Measurements from ENCODE around the gene MTX3.

The MTX3 gene

DNA sequence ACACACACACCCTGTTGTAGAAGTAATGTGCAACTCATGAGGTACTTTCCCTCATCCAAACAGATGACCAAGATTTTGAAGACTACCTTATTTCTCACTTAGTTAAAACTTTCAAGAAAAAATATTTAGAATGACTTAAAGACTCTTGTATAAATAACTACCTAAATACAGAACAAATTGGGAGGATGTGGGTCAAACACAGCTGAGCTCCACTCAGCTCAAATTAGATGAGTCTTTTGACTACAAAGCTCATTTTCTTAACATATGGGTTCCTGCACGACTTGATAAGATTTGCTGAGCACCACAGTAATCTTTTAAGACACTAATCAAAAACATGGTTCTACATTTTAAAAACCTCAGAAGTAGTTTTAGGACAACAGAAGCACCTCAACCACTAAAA, 8.9 kb downstream of the MTX3 start:
- no peak for DNase-seq

- DNase-seq, result no peak
Measured at GRCh38 chr5:79976759-79977515, 14.1 kb downstream of the MTX3 start.

DNA sequence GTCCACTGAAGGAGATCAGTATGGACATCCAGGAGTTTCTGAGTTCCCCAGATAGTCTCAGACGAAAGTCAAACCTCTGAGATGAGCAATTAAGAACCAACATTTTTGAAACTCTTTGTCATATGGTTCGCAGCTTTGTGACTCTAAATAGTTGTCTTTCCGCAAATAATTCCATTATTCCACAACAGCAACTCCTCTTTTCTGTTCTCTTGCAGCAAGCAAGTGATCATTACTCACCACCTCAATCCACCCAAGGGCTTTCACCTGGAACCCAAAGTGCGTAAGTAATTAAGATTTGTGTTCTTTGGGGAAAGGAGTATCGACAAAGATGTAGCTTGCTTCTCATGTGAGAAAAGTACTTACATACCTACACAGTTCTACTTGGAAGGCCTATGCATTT, 15.6 kb downstream of the MTX3 start:
- no peak for DNase-seq

DNA sequence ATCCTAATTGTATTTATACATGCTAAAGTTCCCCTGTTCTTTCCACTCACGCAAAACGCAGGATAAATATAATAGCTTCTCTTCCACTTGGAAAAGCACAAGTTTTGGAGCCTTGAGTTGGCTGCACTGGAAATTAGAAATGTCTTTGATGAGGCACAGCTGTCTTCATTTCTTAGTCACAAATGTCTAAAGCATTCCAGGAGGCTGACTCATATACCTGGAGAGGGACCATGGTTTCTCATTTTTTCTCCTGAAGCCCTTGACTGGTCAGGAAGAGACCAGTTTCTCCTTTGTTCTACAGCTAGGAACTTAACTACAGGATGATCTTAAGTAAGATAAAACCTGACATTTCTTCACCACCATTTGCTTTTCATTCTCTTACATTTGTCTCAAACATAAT, 16.2 kb downstream of the MTX3 start:
- no peak for DNase-seq

DNA sequence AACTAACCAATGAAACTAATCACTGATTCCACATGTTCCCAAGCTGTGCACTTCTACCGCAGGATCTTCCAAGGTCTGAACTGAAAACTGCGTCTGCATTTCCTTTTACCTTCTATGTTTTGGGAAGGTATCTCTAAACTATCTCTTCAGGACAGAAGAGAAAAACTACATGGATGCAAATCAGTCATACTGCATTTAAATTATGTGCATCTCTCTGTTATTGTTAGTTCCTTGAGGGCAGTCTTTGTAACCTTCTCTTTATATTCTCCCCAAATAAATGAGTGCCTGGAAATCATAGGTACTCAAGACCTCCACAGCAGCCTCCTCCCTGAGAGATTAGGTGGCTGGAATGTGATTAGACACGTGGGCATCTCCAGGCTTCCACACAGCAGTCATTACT, 17.1 kb downstream of the MTX3 start:
- DNase-seq, result no peak

- no peak for DNase-seq
Measured at GRCh38 chr5:79973511-79973910, 17.6 kb downstream of the MTX3 start.

DNA sequence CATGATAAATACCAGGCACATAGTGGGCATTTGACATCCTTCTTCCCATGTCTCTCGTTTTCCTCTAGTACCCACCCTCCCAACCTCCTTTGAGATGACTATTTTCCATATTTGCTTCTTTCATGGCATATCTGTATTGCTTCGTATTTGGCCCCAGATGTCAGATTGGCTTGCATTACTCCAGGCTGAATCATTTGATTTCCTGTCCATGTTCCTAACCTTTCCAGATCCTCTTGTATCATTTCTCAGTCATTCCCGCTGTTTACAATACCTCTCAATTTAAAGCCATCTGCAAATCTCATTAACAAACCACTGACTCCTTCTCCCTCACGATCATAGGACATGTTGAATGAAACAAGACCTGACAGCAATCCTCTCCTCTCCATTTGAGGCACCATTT, 19.9 kb downstream of the MTX3 start:
- DNase-seq, result no peak

DNA sequence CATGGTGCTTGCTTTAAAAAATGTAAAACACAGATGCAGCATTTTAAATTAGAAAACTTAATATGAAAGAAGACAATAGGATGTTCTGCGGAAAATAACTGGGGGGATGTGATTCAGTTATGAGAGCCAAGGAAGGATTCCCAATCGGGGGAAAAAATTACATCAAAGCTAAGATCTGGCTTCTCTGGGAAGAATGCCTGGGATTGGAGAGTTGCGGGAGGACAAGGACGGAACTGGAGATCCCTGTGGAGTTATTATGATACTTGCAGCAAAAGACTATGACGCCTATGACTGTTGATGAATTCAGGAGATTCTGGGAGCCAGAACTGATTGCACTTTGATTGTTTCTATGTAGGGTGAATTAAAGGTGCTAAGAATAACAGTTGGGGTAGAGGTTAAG, 24.6 kb downstream of the MTX3 start:
- DNase-seq, result no peak

GRCh38 chr5:79964136-79964535, 26.9 kb downstream of the MTX3 start:
- no peak for DNase-seq

DNA sequence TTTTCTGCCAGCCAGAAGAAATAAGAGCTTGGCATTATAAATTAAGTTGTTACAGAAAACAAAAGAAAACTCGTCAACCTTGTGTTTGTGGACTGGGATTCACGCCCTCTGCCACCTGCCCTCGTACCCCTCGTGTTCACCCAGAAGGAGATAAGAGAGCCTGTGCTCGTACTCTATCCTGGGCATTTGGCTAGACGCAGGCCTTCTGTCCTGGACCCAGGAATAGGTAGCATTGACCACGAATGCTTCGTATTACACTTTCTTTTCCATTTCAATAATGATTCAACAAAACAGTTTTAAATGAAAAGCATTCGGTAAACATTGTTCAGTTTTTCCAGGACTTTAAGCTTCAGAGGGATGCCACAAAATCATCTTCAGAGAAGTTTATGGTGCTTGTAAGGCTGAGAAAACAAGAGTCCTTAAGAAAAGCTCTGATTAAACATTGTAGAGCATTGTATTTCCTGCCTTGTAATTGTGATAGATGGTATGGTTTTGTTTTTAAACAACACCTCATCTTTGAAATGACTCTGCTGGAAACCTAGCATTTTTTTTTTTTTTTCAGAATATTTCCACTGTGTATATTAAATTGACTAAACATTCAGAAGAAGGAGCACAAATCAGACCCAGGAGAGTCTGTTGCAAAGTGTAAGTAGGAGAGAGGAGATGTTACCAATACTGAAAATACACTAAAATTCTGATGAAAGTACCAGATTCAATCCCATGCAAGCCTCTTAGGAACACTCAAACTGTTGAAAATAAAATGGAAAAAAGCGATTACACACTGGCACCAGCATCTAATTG, 27.6 kb downstream of the MTX3 start:
- no peak for DNase-seq

GRCh38 chr5:79962575-79963222, 28.4 kb downstream of the MTX3 start:
- no peak for DNase-seq

DNA sequence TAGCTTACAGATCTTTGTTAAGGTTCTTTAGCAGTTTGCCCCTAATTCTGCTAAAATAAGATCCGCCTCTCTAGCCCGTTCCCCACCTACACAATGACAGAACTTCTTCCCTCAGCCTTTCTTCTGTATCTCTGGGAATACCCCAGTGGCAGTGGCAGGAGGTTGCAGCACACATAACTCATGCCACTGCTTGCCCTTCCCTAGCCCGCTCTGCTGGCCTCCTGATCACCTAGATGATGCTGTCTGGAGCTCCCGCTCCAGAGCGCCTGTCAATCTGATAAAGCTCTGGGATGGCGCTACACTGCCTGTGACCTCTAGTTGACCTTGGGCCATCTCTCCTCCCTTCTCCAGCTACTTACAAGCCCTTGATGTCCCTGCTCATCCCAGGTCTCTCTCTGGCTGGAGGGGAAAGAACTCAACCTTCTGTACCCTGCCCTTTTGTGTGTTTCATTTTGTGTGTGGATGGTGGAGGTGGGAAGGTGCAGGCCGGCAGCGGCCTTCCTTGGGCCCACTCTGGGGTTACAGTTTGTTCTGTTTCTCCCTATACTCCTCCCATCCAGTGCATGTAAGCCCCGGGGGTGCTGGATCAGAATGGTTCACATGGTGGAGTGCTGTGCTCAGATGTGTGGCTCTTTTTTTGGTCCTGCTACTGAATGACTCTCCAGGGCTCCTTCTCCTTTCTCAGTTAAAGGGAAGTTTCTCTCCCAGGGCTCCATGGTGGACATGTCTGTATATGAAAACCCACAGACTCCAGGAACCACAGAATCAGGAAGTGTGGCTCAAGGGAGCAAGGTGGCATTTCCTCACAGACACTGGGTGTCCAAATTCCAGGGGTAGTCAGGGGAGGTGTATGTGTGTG, 29.1 kb downstream of the MTX3 start:
- DNase-seq, result no peak

DNA sequence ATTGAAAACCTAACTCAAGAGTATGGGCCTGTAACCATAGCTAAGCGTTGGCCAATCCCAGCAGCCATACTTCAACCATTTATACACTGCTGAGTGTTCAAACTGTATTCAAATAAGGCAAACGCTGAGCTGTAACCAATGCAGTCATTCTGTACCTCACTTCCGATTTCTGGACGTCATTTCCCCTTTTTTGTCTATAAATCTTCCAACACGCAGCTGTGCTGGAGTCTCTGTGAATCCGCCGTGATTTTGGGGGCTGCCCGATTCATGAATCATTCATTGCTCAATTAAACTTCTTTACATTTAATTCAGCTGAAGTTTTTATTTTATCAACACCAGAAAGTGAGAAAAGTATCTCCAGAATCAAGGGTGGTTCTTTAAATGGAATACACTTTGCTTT, 31.7 kb downstream of the MTX3 start:
- DNase-seq, result no peak

GRCh38 chr5:79955941-79956670, 35.0 kb downstream of the MTX3 start:
- DNase-seq, result no peak

GRCh38 chr5:79955356-79955895, 35.6 kb downstream of the MTX3 start:
- no peak for DNase-seq

DNA sequence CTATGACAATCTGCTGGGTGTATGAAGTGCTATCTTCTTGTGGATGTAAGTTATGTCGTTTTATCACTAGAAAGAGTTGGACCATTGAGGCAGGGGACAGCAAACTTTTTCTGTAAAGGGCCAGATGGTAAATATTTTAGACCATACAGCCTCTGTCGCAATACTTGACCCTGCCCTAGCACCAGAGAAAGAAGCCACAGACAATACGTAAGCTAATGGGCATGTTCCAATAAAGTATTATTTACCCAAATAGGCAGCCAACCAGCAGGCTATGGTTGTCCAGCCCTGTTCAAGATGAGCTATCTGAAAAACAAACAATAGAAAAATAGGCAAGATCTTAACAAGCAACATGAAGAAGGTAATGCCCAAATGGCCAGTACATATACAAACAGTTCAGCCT, 36.4 kb downstream of the MTX3 start:
- no peak for DNase-seq

DNA sequence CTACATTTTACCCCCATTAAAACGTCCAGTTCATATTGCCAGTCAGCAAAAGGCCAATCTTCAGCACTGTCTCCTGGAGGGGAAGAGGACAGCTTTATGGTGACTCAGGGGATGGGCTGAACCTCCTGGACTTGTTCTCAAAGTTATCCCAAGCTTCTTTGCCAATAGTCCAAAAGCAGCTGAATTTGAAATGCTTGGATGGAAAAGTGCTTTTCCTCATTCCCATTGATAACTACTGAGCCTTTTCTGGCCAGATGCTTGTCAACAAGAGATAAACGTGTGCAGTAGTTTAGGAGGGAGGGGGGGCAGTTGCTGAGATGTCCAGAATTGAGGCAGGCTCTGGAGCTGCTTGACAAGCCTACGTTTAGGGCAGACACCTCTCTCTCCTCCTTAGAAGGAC, 43.5 kb downstream of the MTX3 start:
- DNase-seq, result no peak

- no peak for DNase-seq
Measured at GRCh38 chr5:79938468-79938867, 52.6 kb downstream of the MTX3 start.

GRCh38 chr5:79936646-79937216, 54.3 kb downstream of the MTX3 start:
- no peak for DNase-seq

DNA sequence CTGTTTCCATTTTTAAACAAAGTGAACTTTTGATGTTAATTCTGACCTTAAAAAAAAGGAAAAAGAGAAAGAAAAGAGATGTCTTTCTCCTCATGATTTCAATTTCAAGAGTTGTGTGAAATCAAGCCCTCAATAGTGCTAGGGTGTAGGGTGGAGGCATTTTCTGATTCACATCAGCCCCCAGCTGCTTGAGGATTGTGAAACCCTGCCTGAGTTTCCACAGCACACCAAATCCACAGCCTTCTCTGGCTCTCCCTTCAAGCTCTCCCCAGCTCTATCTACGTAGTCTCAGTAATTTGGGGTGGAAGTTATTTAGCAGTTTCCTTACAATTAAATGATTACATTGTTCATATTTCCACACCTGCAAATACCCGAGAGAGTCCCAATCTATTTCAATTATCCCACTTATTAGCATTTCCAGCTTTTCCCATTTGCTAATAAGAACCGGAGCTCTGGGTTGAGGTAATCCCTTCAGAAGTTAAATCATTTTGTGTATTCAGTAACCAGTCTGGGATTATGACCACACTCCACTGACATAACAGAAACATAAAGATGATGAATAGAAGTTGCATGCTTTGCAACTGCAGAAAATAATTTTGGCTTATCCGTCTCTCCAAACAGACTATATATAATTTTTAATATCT, 54.9 kb downstream of the MTX3 start:
- DNase-seq, result no peak

DNA sequence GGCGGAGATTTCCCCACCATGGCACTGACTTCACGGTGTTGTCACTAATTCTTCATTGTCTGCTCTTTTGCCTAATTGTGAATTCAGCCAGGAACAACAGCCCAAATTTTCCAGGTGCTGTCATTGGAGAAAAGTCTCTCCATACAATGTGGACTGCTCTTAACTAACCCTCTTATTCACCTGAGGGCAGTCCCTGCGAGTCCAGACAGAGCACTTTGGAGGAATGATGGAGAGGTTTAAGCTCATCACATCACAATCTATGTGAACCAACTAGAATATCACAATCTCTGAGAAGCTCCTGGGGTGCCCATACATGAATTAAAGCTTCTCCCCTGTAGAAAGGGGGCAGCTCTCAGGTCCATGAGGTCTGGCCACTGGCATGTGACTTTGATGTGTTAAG, 56.4 kb downstream of the MTX3 start:
- no peak for DNase-seq
